Smooth muscle cell of the coronary artery (primary cell): ENCODE results near the gene FLT1. TPM values are rescaled to one million over a fixed set of nuclear protein-coding genes. Genes with fewer than 3 reads are reported as not detected.

Source experiments
- total RNA-seq: library from RNA; depleted of rRNA; stranded (reverse); fragments of >200 nt; gene quantifications from 2 replicates; pipeline ENCODE4 v1.2.3, GENCODE V29; 2014; ENCODE audit warnings: low replicate concordance

FLT1 gene
- total RNA-seq = 0.82 and 8.9 TPM in 2 replicates

DNA sequence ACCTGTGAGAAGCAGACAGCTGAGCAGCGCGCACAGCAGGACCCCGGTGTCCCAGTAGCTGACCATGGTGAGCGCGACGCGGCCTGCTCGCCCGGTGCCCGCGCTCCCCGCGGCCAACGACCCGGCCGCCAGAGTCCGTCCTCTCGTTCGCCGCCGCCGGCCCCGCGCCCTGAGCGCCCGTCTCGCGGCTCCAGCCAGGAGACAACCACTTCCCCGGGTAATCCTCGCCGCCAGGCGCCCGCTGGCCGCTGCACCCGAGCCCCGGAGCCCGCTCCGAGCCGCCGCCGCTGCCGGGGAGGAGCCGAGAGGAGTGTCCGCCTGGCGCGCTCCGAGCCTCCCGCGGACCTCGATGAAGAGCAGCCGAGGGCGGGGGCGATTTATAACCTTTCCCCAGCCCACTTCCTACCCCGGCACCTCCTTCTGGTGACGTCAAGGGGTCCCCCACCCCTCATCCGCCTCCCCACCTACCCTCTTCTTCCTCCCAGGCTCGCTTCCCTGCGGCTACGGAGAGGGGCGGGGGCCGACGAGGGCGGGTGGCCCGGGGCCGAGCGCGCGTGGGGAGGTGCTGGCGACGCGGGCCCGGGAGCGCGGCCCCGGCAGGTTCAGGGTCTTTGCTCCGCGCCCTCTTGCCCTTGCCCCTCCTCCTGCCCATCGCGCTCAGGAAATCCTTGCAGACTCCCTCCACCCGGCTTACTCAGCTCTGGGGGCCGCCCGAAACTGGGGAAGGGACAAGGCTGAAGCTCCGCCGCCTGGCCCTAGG is at the start of gene FLT1:
TSS of gene FLT1 (minus strand) at position 351 of the 760 bp plus-strand sequence. CDS start at position 66, 285 bp downstream.

Other genes with a start within 250 kb of the FLT1 start
- gene POMP, start 164.0 kb upstream of the FLT1 start, total RNA-seq = 27.0 and 111 TPM in 2 replicates
- gene SLC46A3, start 223.8 kb upstream of the FLT1 start, total RNA-seq = 2.8 and 12.3 TPM in 2 replicates